HepG2 (cell line): ENCODE results near the gene GALNTL6. TPM values are rescaled to one million over a fixed set of nuclear protein-coding genes. Genes with fewer than 3 reads are reported as not detected.

Source experiments
- AKAP8 ChIP-seq: sonication (generic); formaldehyde crosslinking; IDR thresholded peaks from 2 replicates; pipeline ENCODE4 v1.5.1; 2020; ENCODE audit warnings: mild to moderate bottlenecking, missing genetic modification reagents
- HNF4G ChIP-seq, 2 experiments: sonication (generic) in 1 of 2; formaldehyde crosslinking in 1 of 2; IDR thresholded peaks; 2 replicates each; pipeline versions ENCODE4 v1.4.0 to v1.6.1; 2011 to 2020; ENCODE audit warnings: borderline replicate concordance in 2 of 2, low read depth in 2 of 2, mild to moderate bottlenecking in 2 of 2, low read length in 1 of 2, missing genetic modification reagents in 1 of 2, moderate library complexity in 1 of 2
- MIXL1 ChIP-seq: IDR thresholded peaks from 2 replicates; pipeline ENCODE4 v1.6.1; 2016
- RAD51 ChIP-seq: fragments of 450-650 bp; IDR thresholded peaks from 2 replicates; pipeline ENCODE4 v1.6.1; 2016; ENCODE audit warnings: borderline replicate concordance
- RXRB ChIP-seq: IDR thresholded peaks from 2 replicates; pipeline ENCODE4 v1.6.1; 2016; ENCODE audit warnings: borderline replicate concordance, missing genetic modification reagents, missing compliant biosample characterization
- SIX4 ChIP-seq: sonication (generic); formaldehyde crosslinking; IDR thresholded peaks from 2 replicates; pipeline ENCODE4 v1.4.0; 2020; ENCODE audit warnings: missing genetic modification reagents
- SOX5 ChIP-seq: IDR thresholded peaks from 2 replicates; pipeline ENCODE4 v1.6.1; 2016; ENCODE audit warnings: borderline replicate concordance
- WIZ ChIP-seq: sonication (generic); formaldehyde crosslinking; IDR thresholded peaks from 2 replicates; pipeline ENCODE4 v1.5.1; 2020; ENCODE audit warnings: mild to moderate bottlenecking, missing genetic modification reagents
- ZNF33B ChIP-seq: sonication (generic); formaldehyde crosslinking; IDR thresholded peaks from 2 replicates; pipeline ENCODE4 v1.5.1; 2020; ENCODE audit warnings: mild to moderate bottlenecking, missing genetic modification reagents
- ZNF383 ChIP-seq: sonication (generic); formaldehyde crosslinking; IDR thresholded peaks from 2 replicates; pipeline ENCODE4 v1.4.0; 2020; ENCODE audit warnings: missing genetic modification reagents, mild to moderate bottlenecking, borderline replicate concordance
- ZNF562 ChIP-seq: sonication (generic); formaldehyde crosslinking; IDR thresholded peaks from 2 replicates; pipeline ENCODE4 v1.8.0; 2022; ENCODE audit warnings: missing genetic modification reagents, borderline replicate concordance
- ZNF770 ChIP-seq: sonication (generic); formaldehyde crosslinking; IDR thresholded peaks from 2 replicates; pipeline ENCODE4 v1.5.0; 2020; ENCODE audit warnings: mild to moderate bottlenecking, missing genetic modification reagents
- ZNF776 ChIP-seq: sonication (generic); formaldehyde crosslinking; IDR thresholded peaks from 2 replicates; pipeline ENCODE4 v1.4.0; 2020; ENCODE audit warnings: mild to moderate bottlenecking, missing genetic modification reagents
- ZSCAN21 ChIP-seq: sonication (generic); formaldehyde crosslinking; IDR thresholded peaks from 2 replicates; pipeline ENCODE4 v1.8.0; 2022; ENCODE audit warnings: mild to moderate bottlenecking, missing genetic modification reagents, moderate library complexity, borderline replicate concordance
- polyA plus RNA-seq, 8 experiments: library from polyadenylated mRNA; depleted of rRNA in 3 of 8; stranded (reverse) in 7 of 8; unstranded in 1 of 8; fragments of >200 nt; fragmentation: Illumina TruSeq in 4 of 8; extraction: Trizol in 4 of 8; gene quantifications; 2 replicates each; pipeline versions ENCODE4 v1.2.1 to v1.2.3, GENCODE V29; 2011 to 2016; ENCODE audit warnings: low read depth in 4 of 8, missing spikeins in 1 of 8, mixed read lengths in 1 of 8; ENCODE audit not compliant: insufficient read depth in 1 of 8
- total RNA-seq, 5 experiments: library from RNA; depleted of rRNA; stranded (reverse); fragments of >200 nt; fragmentation: Illumina TruSeq; extraction: Trizol; gene quantifications; 2 replicates each; pipeline ENCODE4 v1.2.3, GENCODE V29; 2016; ENCODE audit warnings: low read depth in 1 of 5
- TF ChIP-seq, protein P1 (sequence below): sonication (generic); formaldehyde crosslinking; IDR thresholded peaks from 2 replicates; pipeline ENCODE4 v1.5.1; 2020; ENCODE audit warnings: mild to moderate bottlenecking, missing genetic modification reagents, borderline replicate concordance
- TF ChIP-seq, protein P2 (sequence below): sonication (generic); formaldehyde crosslinking; IDR thresholded peaks from 2 replicates; pipeline ENCODE4 v1.5.0; 2020; ENCODE audit warnings: mild to moderate bottlenecking, missing genetic modification reagents

GALNTL6 gene
- total and polyA plus RNA-seq, 2 of the 13 experiments (the other 11 are each of a cell fraction or from before 2014, with no cell fraction given) = not detected

DNA sequence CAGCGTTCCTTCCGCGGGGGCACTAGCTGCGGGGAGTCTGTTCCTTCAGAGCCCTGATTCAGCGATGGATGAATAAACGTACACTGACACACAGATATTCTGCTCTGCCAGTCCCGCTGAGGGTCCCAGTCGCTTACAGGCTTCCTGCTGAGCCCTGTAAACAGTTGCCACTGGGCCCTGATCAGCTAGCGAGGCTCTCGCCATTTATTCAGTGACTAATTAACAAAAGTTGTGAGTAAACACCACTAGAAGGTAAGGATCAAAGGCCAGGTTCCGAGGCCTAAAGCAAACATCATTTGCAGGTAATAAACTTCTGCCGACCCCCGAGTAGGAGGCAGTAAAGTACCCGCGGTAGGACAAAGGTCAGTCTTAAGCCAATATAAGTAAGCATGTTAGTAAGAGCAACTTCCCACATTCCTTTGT, 912.8 kb downstream of the GALNTL6 start (continued):
- TF ChIP-seq, protein P1, sequence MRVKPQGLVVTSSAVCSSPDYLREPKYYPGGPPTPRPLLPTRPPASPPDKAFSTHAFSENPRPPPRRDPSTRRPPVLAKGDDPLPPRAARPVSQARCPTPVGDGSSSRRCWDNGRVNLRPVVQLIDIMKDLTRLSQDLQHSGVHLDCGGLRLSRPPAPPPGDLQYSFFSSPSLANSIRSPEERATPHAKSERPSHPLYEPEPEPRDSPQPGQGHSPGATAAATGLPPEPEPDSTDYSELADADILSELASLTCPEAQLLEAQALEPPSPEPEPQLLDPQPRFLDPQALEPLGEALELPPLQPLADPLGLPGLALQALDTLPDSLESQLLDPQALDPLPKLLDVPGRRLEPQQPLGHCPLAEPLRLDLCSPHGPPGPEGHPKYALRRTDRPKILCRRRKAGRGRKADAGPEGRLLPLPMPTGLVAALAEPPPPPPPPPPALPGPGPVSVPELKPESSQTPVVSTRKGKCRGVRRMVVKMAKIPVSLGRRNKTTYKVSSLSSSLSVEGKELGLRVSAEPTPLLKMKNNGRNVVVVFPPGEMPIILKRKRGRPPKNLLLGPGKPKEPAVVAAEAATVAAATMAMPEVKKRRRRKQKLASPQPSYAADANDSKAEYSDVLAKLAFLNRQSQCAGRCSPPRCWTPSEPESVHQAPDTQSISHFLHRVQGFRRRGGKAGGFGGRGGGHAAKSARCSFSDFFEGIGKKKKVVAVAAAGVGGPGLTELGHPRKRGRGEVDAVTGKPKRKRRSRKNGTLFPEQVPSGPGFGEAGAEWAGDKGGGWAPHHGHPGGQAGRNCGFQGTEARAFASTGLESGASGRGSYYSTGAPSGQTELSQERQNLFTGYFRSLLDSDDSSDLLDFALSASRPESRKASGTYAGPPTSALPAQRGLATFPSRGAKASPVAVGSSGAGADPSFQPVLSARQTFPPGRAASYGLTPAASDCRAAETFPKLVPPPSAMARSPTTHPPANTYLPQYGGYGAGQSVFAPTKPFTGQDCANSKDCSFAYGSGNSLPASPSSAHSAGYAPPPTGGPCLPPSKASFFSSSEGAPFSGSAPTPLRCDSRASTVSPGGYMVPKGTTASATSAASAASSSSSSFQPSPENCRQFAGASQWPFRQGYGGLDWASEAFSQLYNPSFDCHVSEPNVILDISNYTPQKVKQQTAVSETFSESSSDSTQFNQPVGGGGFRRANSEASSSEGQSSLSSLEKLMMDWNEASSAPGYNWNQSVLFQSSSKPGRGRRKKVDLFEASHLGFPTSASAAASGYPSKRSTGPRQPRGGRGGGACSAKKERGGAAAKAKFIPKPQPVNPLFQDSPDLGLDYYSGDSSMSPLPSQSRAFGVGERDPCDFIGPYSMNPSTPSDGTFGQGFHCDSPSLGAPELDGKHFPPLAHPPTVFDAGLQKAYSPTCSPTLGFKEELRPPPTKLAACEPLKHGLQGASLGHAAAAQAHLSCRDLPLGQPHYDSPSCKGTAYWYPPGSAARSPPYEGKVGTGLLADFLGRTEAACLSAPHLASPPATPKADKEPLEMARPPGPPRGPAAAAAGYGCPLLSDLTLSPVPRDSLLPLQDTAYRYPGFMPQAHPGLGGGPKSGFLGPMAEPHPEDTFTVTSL (CRISPR knock-in tag) = peak; percentile 35; the same call in 1 of the 2 replicates
- TF ChIP-seq AKAP8 (CRISPR knock-in tag) = no peak
- peak; percentile 55; the same call in 1 of the 2 replicates for TF ChIP-seq RXRB (CRISPR knock-in tag)
- TF ChIP-seq ZNF776 = no peak
- TF ChIP-seq ZNF770 = no peak
- TF ChIP-seq ZSCAN21 (CRISPR knock-in tag) = no peak
- TF ChIP-seq SOX5 (CRISPR knock-in tag) = 0 out of 2 replicates have a peak, but pooled peaks have one; percentile 23
- TF ChIP-seq ZNF383 = no peak
- TF ChIP-seq WIZ (CRISPR knock-in tag) = no peak
- peak; percentile 91 for TF ChIP-seq MIXL1 (CRISPR knock-in tag)
- TF ChIP-seq, protein P2, sequence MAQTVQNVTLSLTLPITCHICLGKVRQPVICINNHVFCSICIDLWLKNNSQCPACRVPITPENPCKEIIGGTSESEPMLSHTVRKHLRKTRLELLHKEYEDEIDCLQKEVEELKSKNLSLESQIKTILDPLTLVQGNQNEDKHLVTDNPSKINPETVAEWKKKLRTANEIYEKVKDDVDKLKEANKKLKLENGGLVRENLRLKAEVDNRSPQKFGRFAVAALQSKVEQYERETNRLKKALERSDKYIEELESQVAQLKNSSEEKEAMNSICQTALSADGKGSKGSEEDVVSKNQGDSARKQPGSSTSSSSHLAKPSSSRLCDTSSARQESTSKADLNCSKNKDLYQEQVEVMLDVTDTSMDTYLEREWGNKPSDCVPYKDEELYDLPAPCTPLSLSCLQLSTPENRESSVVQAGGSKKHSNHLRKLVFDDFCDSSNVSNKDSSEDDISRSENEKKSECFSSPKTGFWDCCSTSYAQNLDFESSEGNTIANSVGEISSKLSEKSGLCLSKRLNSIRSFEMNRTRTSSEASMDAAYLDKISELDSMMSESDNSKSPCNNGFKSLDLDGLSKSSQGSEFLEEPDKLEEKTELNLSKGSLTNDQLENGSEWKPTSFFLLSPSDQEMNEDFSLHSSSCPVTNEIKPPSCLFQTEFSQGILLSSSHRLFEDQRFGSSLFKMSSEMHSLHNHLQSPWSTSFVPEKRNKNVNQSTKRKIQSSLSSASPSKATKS (CRISPR knock-in tag) = no peak
- TF ChIP-seq SIX4 (CRISPR knock-in tag) = no peak
- no peak for TF ChIP-seq RAD51
- no peak for TF ChIP-seq ZNF33B
- TF ChIP-seq ZNF562 = no peak
- peak; percentile 70 for TF ChIP-seq HNF4G (IDR thresholded peaks at IDR 0.05; ENCODE audit: borderline replicate concordance, low read depth, low read length)
- 0 out of 2 replicates have a peak, but pooled peaks have one; percentile 19 for TF ChIP-seq HNF4G (CRISPR knock-in tag; IDR thresholded peaks at IDR 0.05; ENCODE audit: borderline replicate concordance, low read depth)
